ENCODE results near the gene CAMSAP1.
"Not testable (repeated sequence)": the region's sequence is repeated elsewhere in the genome, so short reads cannot be mapped to it uniquely, and the experiment has no call there.

Gene CAMSAP1

DNA sequence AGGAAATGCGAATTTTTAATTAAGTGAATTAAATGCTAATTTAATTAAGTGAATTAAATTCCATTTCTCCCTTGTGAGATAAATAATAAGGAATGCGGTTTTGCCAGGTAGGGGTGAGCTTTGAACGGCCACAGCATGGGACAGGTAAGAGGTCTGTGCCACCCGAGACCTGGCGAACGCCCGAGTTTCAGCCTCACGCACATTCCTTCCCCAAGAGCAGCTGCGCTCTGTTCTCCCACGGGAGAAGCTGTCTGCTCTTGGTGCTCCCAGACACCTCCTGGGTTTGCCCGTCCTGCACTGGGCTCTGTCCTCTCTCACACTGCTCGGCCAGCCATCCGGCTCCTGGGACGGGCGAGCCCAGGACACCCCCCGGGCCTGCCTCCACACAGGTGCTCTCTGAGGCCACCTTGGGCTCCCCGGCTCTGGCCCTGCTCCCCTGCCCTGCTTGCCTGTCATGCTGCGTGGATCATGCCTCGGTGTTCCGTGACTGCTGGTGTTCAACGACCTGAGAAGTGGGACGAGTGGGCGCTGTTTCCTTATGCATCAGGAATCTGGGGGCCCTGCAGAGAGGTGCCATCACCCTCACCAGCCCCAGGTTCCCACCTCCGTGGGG lies 13.7 kb upstream of the CAMSAP1 start:
- no peak for DNase-seq (ENCODE audit: low spot score)

DNA sequence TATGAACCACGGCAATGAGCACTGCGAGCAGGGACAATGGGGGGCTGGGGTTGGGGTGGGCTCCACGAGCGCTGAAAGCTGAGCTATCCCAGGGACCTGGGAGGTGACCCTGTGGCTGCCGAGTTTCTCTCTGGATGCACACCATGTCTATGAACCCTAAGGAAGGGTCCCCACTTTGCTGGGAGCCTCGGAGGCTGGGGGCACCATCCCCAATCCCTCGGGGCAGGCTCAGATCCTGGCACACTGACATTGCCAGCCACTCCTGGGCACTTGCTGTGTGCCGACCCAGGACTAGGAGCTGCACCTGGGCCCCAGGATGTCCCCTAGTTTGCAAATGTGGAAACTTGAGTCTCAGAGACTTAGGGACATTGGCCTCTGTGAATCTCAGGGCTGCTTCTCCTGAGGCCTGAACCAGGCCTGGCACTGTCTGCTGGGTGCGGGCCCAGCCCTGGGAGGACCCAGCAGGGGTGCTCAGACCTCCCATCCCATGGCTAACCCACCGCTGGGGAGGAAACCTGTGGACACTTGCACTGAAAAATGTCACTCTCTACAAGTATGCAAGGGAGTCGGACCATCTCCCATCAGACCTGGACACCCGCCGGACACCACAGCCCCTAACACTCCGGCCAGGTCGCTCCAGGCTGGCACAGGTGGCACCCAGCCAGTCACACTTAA lies 13.0 kb upstream of the CAMSAP1 start:
- no peak for DNase-seq (ENCODE audit: low spot score)

DNA sequence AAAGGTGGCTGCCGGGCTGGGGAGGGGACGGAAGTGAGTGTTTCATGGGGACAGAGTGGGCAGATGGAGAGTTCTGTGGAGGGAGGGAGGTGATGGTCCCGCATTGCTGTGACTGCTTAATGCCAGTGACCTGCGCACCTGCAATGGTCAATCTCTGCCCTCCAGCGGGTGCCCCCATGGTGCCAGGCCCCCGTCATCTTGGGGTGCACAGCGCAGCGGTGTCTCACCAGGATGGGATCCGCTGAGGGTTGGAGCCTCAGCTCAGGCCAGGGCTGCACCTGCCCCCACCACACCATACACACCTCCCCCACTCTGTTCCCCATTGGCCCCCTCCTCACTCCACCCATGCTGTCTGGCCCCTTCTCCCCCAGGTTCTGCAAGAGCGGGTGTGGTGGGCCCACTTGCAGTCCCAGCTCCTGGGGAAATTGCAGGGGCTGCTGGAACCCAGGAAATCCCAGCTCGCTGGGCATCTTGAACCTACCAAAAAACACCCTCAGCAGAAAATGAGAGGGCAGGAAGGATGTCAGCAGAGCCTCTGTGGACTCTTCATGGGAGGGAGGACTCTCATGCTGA lies 12.1 kb upstream of the CAMSAP1 start:
- DNase-seq (ENCODE audit: low spot score): no peak

DNA sequence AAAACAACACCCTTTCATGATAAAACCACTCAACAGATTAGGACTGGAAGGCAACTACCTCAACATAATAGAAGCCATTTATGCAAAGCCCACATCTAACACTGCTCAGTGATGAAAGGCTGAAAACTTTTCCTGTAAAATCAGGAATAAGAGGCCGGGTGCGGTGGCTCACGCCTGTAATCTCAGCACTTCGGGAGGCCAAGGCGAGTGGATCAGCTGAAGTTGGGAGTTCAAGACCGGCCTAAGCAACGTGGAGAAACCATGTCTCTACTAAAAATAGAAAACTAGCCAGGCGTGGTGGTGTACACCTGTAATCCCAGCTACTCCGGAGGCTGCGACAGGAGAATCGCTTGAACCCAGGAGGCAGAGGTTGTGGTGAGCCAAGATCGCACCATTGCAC lies 8.9 kb upstream of the CAMSAP1 start:
- DNase-seq (ENCODE audit: low spot score): not testable (repeated sequence)

DNA sequence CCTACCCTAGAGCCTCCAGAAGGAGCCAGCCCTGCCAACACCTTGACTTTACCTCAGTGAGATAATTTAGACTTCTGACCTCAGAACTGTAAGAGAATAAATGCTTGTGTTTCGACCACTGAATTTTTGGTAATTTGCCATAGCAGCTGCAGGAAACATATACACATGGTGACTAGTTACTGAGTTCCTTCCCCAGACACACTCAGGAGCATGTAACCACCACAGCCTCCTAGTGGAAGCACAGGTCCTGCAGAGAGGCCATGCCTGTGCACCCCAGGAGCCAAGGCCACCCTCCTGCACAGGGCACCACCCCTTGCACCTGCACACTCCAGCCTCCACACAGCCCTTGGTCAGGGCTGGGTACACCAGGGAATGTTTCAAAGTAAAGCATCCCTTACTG lies 7.6 kb upstream of the CAMSAP1 start:
- DNase-seq (ENCODE audit: low spot score): no peak

DNA sequence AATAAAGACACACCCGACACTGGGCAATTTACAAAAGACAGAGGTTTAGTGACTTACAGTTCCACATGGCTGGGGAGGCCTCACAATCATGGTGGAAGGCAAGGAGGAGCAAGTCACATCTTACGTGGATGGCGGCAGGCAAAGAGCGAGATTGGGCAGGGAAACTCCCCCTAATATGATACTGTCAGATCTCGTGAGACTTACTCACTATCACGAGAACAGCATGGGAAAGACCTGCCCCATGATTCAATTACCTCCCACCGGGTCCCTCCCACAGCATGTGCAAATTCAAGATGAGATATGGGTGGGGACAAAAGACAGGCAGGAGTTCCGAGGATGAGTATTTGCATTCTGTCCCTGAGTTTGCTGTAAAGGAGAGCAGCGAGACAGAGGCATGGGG lies 3.9 kb upstream of the CAMSAP1 start:
- DNase-seq (ENCODE audit: low spot score): not testable (repeated sequence)

DNA sequence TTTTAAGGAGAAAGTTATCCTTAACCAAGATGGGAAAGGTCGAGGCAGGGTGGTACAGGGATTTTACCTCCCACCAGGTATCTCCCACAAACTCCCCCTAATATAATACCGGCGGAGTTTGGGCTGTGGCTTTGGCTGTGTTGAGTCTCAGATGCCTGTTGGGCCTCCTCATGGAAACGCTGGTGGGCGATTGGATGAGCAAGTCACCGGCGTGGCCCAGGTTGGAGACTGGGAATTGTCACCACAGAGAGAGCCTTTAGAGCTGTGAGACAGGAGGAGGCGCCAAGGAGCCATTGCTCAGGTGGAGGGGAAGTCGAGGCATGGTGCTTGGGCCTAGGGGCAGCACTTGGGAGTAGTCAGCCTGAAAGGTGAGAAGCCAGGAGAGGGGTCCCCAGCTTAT lies 3.4 kb upstream of the CAMSAP1 start:
- DNase-seq (ENCODE audit: low spot score): no peak

DNA sequence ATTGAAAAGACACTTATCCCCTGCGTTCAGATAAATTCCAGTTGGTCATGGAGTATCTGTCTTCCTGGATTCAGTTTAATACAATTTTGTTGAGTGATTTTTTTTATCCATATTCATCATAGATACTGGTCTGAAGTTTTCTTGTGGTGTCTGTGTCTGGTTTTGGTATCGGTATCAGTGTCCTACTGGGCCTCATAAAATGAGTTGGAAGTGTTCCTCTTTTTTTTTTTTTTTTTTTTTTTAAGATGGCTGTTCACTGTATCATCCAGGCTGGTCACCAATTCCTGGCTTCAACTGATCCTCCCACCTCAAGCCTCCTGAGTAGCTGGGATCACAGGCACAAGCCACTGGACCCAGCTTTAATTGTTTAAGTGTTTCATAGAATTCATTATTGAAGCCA lies 2.9 kb upstream of the CAMSAP1 start:
- no peak for DNase-seq (ENCODE audit: low spot score)

DNA sequence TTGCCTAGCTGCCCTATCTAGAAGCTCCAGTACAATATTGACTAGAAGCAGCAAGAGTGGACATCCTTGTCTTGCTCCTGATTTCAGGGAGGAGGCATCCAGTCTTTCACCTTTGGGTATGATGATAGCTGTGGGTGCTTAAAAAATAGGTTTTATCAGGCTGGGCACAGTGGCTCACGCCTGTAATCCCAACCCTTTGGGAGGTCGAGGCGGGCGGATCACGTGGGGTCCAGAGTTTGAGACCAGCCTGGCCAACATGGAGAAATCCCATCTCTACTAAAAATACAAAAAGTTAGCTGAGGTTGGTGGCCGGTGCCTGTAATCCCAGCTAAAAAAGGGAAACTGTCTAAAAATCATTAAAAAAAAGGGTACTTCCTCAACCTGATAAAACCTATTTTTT lies 2.0 kb upstream of the CAMSAP1 start:
- DNase-seq (ENCODE audit: low spot score): no peak

DNA sequence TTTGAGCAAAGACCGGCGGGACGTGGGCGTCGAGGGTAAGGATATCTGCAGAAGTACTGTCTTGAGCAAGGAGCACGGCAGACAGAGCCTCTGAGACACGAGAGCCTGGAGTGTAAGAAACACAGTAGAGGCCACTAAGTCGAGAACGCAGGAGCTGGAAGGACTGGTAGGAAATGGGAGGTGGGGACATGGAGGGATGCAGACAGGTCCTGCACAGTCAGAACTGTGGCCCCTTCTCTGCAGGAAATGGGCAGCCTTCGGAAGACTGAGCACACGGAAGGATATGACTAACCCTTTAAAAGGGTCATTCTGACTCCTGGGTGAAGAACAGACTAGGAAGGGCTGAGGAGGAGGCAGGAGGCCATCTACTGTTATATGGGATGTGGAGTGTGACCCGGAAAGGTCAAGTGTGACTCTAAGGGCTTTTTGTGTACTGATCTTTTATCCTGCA lies 1.4 kb upstream of the CAMSAP1 start:
- no peak for DNase-seq (ENCODE audit: low spot score)

DNA sequence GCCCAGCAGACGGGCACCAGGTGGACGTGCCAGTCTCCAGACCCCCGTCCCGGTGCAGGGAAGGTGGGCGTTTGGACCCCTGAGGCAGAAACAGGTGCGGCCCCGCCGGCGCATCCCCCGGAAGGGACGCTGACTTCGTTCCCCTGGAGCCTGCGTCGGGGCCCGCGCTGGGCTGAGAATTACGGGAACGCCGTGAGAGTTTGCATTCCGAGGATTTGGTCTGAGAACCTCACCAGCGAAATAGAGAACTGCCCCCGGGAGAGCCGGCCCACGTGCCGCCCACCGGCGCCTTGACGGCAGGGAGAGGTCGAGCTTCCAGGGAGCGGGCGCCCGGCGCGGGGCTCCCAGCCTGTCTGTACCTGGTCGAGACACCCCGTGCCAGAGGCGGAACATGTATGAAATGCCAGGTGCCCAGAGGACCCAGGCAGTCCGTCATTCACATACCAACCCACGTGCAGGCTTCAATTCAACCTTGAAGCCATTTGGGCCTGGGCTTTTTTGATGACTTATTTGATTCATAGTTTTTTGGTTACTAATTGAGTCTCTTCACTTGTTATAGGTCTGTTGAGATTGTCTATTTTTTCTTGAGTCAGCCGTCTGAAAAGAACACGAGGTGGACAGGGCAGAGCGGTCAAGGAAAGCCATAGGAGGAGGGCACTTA lies 877 bp upstream of the CAMSAP1 start:
- no peak for DNase-seq (ENCODE audit: low spot score)

DNA sequence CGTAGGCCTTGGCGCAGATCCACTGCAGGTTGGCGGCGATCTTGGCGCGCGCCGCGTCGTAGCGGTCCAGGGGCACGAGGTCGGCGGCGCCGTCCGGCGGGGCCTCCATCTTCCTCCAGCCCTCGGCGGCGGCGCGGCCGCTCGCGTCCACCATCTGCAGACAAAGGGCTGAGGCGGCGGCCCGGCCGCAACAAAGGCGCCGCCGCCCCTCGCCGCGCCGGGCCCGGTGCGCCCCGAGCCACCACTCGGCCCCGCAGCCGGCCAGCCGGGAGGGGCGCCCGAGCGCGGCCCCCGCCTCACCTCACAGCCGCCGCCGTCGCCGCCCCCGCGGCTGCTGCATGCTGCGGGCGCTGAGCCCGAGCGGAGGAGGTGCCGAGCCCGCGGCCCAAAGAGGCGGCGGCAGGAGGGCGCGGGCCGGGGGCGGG lies 328 bp downstream of the CAMSAP1 start:
- no peak for DNase-seq (ENCODE audit: low spot score)

DNA sequence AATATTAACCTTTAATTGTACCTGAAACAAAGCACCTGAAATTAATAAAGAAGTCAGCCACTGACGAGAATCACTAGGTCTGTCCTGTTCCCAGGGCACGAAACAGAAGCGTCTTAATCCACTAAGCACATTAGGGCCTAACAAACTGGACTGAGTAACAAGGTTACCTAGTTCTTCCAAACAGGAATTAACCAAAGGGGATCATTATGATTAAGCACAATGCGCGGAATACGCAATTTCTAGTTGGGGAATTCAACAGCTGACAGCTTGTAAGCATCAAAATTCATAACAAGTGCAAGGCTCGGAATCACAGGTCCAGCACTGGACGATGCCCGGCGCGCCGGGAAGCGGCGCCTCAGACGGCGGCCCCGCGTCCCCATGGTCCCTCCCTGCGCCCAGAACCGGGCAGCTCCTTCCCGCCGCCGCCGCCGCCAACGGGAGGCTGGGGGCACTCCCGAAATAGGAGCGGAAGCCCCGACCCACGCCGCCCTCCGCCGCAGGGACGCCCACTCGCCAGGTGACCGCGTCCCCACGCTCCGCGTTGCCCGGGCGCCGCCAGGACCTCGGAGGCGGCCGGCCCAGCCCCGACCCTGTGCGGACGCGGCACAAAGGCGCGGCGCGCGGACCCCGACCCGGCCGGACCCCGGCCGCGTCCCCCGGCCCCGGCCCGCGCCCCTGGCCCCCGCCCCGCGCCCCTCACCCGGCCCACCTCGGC lies 898 bp downstream of the CAMSAP1 start:
- DNase-seq (ENCODE audit: low spot score): peak; percentile 66

DNA sequence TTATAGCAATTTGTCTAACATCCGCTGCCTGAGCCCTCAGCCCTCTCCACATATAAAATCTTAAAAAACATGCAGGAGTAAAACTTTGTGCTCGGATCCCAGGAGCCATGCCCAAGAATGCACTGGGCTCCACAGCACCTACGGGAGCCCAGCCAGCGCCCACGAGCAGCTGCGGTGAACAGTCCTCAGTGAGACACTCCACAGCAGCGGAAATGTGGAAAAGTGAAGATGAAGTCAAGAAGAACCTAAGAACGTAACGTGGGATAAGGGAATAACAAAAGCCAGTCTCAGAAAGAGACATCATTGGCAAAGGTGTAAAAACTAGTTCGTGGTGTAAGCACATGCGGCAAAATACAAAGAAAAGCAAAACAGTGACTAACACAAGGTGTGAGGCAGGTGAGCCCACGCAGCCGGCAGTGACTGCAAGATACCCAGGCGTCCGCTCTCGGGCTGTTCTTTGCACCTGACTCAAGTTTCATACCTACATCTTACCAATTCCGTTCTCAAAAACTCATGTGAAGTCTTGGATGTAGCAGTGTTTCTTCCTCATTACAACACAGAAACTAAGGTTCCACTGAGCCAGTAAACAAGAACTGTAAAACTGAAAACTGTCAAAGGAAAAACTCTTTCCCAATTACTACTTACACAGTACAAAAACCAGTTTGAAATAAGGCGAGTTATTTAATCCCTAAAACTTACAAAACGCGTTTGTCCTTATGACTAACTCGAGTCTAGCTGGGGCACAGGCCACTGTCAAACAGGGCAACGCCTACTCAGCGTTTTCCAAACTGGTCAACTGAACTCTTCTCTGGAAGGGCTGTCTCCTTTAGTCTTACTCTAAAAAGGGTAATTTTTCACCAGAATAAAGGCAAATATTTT lies 1.7 kb downstream of the CAMSAP1 start:
- peak; percentile 21 for DNase-seq (ENCODE audit: low spot score)

DNA sequence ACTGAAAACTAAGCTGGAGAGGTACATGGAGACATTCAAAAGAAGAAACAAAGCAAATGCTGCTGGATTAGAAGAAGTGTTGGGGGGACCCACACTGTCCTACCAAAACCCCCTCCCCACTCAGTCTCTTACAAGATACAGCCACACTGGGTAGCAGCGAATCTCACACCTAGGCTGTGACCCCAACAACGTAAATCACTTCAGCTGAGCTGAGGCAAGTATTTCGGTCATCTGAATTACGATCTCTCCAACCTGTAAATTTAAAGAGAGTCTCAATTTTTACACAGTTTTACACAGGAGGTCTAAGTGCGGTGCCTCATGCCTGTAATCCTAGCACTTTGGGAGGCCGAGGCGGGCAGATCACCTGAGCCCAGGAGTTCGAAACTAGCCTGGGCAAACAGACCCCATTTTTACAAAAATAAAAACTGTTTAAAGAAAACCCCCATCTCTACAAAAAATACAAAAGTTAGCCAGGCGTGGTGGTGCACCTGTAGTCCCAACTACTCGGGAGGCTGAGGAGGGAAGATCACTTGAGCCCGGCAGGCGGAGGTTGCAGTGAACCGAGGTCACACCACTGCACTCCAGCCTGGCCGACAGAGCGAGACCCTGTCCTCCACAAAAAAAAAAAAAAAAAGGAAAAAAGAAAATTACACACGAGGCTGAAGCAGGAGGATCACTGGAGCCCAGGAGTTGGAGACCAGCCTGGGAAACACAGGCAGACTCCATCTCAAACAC lies 3.4 kb downstream of the CAMSAP1 start:
- no peak for DNase-seq (ENCODE audit: low spot score)

DNA sequence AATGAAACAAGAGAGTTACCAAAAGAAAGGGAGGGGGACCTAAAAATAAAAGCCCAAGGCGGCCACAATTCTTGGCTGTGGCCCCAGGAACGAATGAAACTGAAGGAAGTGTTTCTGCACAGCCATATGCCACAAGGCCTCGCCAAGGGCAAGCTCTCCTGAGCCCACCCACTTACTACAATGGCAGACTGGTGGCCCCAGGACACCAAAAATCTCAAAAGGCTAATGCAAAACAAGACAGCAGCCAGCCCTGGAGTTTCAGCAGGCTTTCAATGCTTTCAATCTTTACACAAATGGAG lies 4.0 kb downstream of the CAMSAP1 start:
- peak; percentile 53 for DNase-seq (ENCODE audit: low spot score)

DNA sequence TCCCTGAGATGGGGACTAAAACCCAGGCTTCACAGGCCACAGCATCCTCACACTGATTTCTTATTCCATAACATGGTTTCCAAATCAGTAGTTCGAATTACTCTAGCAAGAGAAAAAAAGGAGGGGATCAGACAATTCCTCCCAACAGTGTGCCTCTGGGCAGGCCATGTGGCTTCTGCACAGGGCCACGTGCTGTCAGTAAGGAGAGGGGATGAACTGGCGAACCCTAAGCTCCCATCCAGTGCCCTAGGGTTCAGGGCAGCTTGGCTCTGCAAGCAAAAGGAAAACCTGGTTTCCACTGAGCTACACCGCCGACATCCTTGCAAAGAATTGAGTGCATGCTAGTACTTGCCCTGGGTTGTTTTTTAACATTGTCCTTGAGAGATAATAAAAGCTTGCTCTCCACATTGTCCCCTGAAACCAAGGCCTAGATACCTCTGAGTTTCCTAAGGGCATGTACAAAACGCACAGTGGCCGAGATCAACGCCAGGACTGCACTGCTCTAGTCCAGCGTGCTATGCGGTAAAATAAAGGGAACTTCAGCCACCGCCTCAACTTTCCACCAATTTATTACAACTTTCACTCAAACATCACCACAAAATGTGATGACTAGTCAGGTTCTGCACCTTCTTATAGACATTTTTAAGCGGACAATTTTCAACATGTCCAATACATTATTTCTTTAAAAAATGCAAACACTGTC lies 4.5 kb downstream of the CAMSAP1 start:
- peak; percentile 17 for DNase-seq (ENCODE audit: low spot score)

DNA sequence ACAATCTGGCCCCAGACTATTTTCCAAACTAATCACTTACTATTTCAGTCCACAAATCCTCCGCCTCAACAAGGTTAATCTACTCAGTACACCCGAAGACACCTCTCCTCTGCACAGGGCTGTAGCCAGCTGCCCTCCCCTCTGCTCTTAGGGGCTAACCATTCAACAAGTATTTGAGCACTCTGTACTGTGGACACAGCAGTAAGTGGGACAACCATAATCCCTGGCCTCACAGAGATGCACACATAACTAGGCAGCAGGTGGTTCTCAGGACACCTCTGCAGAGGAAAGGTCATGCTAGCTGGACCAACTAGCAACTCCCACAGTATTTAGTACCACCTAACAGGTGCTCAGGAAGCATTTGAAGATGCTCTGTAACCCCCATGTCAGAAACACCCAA lies 5.5 kb downstream of the CAMSAP1 start:
- DNase-seq (ENCODE audit: low spot score): no peak

DNA sequence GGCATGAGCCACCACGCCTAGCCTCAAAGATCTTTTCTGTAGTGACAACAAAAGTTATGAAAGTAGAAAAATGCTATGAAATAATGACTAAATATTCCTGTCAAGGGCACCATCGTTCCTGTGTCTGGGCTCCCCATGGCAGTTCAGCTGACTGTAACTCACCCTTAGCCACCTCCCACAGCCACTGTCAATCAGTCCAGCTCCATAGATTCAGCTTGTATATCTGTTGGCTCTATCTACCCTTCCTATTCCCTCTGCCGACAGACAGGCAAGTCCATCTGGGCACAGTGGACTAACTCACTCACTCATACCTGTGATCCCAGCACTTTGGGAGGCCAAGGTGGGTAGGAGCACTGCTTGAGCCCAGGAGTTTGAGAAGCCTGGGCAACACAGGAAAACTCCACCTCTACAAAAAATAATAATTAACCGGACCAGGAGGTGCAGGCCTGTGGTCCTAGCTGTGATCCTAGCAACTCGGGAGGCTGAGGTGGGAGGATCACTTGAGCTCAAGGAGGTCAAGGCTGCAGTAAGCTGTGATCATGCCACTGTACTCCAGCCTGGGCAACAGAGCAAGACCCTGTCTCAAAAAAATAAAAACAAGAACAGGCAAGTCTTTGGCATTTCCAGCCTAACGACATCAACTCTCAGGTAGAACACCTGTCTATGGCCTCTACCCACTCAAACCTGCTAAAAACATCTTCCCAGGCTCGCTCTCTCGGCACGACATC lies 6.2 kb downstream of the CAMSAP1 start:
- no peak for DNase-seq (ENCODE audit: low spot score)

Data from cerebellar cortex (tissue), 1 donor.